ENCODE results near the gene TMA7.

Gene TMA7

DNA sequence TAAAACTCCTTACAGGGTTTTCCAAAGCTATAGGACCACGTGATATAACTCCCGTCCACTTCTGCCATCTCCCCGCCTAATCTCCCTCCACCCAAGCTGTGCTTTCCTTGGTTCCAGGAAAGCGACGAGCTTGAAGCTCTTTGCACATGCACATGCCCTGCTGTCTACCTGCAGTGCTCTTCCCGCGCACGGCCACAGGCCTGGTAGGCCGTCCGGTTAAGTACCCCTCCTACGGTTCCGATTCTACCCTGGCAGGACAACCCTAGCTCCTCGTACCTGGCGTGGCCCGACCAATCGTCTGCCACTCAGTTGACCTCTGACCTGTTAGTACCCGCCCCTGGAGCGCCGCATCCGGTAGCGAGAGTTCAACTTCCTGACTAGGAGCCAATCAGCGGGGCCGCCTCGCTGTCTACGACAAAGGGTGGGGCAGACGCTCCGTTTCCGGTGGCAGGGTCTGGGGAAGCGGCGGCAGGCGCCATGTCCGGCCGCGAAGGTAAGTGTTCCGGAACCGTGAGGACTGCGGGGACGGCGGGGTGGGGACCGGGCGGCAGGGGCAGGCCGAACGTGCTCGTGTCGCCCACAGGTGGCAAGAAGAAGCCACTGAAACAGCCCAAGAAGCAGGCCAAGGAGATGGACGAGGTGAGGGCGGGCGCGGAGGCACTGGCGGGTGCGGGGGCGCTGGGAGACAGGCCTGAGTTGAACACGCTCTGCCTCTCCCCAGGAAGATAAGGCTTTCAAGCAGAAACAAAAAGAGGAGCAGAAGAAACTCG lies at the start of gene TMA7, which contains the start of gene CCDC51:
TMA7 (plus strand) TSS at position 438 of the 770 bp plus-strand sequence; CDS start at position 478, 40 bp downstream.
CCDC51 (minus strand) TSS at position 300 of the 770 bp plus-strand sequence. CDS start 4,991 bp downstream, outside the sequence.
- peak within 1 kb of the TSS; percentile 99 for H3K9ac ChIP-seq (ENCODE audit: insufficient read length, low read depth)
- peak; percentile 61 for TF ChIP-seq YY1 (IDR thresholded peaks at IDR 0.05; ENCODE audit: insufficient read depth, insufficient read length)
- TF ChIP-seq ZNF274 (IDR thresholded peaks at IDR 0.05; ENCODE audit: low read depth, low read length): no peak
- no peak for TF ChIP-seq SUZ12 (IDR thresholded peaks at IDR 0.05; ENCODE audit: extremely low read depth, insufficient read depth, insufficient read length)
- H3K27me3 ChIP-seq (ENCODE audit: insufficient read depth, insufficient read length): no peaks in the 10 kb centered on the region
- peaks cover 3% of the 10 kb centered on the region for H3K4me1 ChIP-seq (ENCODE audit: insufficient read depth, insufficient read length)
- H3K36me3 ChIP-seq (ENCODE audit: insufficient read depth, insufficient read length, low read length): peaks cover 50% of the 10 kb centered on the region
- peak within 1 kb of the TSS; percentile 95 for H3K4me3 ChIP-seq (ENCODE audit: insufficient read length, low read depth)
- DNase-seq (ENCODE audit: low read depth, low spot score): peak; percentile 98
- no peaks in the 10 kb centered on the region for H3K9me3 ChIP-seq (ENCODE audit: insufficient read depth, low read length)

DNA sequence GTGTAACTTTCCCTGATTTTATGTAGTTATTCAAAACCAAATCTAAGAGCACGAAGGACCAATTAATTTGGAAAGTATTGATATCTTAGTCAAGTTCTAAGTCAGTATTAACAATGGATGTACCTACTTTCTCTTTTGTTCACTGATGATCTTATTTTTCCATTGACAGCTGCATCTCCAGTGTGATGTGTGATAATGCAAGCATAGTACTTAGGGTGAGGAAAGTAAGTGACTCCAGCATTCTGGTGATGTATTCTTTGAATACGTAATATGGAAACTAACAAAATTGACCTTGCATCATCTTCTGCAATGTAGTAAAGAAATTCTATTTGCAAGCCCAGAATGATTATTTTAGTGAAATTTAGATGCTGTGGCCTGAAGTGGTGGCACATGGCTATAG lies 45.7 kb upstream of the TMA7 start:
- H3K4me3 ChIP-seq (ENCODE audit: insufficient read length, low read depth): no peak overlapping the region
- no peaks in the 10 kb centered on the region for H3K9me3 ChIP-seq (ENCODE audit: insufficient read depth, low read length)
- H3K27me3 ChIP-seq (ENCODE audit: insufficient read depth, insufficient read length): no peaks in the 10 kb centered on the region
- no peaks in the 10 kb centered on the region for H3K36me3 ChIP-seq (ENCODE audit: insufficient read depth, insufficient read length, low read length)
- TF ChIP-seq SUZ12 (IDR thresholded peaks at IDR 0.05; ENCODE audit: extremely low read depth, insufficient read depth, insufficient read length): no peak
- no peak overlapping the region for H3K9ac ChIP-seq (ENCODE audit: insufficient read length, low read depth)
- peaks cover 2% of the 10 kb centered on the region for H3K4me1 ChIP-seq (ENCODE audit: insufficient read depth, insufficient read length)
- DNase-seq (ENCODE audit: low read depth, low spot score): no peak

DNA sequence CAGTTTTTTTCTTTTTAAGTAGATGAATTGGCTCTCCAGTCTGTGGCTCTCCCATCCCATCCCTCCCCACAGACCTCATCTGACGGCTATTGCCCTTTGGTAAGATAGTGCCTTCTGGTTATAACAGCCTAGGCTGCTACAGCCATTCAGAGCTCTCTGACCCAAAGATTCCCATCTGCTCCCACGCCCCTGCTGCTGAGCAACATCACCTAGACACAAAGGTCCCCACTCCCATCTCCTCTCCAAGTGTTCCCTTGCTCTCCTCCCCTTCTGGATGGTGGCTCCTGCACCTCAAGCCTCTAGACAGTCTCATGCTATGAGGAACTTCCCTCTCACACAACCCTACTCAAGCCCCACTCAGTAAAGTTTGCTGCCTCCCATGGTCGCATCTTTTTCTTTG lies 44.3 kb upstream of the TMA7 start:
- Histone ChIP-seq H3K9me3 (ENCODE audit: insufficient read depth, low read length) (no peaks in the 10 kb centered on the region), H3K9ac (ENCODE audit: insufficient read length, low read depth) (no peak overlapping the region), H3K4me3 (ENCODE audit: insufficient read length, low read depth) (no peak overlapping the region), H3K27me3 (ENCODE audit: insufficient read depth, insufficient read length) (no peaks in the 10 kb centered on the region), H3K36me3 (ENCODE audit: insufficient read depth, insufficient read length, low read length) (peaks cover 4% of the 10 kb centered on the region), H3K4me1 (ENCODE audit: insufficient read depth, insufficient read length) (peaks cover 2% of the 10 kb centered on the region)
- no peak for TF ChIP-seq ZNF274 (IDR thresholded peaks at IDR 0.05; ENCODE audit: low read depth, low read length)
- no peak for TF ChIP-seq SUZ12 (IDR thresholded peaks at IDR 0.05; ENCODE audit: extremely low read depth, insufficient read depth, insufficient read length)
- no peak for TF ChIP-seq YY1 (IDR thresholded peaks at IDR 0.05; ENCODE audit: insufficient read depth, insufficient read length)
- no peak for DNase-seq (ENCODE audit: low read depth, low spot score)

DNA sequence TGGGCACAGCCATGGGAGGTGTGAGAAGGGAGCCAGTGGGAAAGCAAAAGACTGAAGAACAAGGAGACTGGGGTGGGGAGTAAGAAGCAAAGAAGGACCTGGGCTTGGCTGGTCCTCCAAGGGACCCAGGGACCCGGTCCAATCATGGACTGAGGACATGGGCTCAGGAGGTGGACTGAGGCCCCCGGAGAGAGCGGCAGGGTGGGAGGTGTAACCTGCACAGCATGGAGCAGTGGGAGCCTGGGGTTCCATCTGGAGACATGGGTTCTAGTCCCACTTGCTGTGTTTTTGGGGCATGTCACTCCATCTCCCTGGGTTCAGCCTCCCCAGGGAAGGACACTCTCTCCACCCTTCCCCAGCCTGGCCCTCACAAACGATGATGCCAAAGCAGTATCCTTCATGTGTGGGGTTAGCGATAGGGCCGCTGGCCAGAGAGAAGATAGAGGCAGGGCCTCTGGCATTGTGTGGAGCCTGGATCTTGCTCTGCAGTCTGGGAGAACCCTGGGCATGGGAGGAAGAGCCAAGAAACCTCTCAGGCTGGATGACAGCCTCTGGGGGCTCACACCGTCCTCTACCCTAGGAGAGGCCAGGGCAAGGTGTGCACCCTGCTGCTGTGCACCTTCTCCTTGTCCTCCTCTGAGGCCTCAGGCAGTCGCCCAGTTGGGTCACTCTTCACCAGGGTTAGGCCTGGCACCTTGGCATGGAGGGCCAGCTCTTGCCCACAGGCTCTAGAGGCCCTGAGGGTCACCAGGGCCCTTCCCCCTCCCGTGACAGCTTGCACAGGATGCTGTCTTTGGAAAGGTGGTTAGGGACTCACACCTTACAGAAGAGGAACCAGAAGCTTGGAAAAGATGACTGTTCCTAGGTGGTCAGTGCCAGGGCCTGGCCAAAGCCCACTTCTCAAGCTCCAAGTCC lies 42.0 kb upstream of the TMA7 start:
- peaks cover 2% of the 10 kb centered on the region for H3K4me1 ChIP-seq (ENCODE audit: insufficient read depth, insufficient read length)
- H3K4me3 ChIP-seq (ENCODE audit: insufficient read length, low read depth): no peak overlapping the region
- DNase-seq (ENCODE audit: low read depth, low spot score): no peak
- no peak overlapping the region for H3K9ac ChIP-seq (ENCODE audit: insufficient read length, low read depth)
- H3K9me3 ChIP-seq (ENCODE audit: insufficient read depth, low read length): no peaks in the 10 kb centered on the region
- no peaks in the 10 kb centered on the region for H3K27me3 ChIP-seq (ENCODE audit: insufficient read depth, insufficient read length)
- peaks cover 21% of the 10 kb centered on the region for H3K36me3 ChIP-seq (ENCODE audit: insufficient read depth, insufficient read length, low read length)
- TF ChIP-seq SUZ12 (IDR thresholded peaks at IDR 0.05; ENCODE audit: extremely low read depth, insufficient read depth, insufficient read length) (no peak), ZNF274 (IDR thresholded peaks at IDR 0.05; ENCODE audit: low read depth, low read length) (no peak), YY1 (IDR thresholded peaks at IDR 0.05; ENCODE audit: insufficient read depth, insufficient read length) (no peak)

DNA sequence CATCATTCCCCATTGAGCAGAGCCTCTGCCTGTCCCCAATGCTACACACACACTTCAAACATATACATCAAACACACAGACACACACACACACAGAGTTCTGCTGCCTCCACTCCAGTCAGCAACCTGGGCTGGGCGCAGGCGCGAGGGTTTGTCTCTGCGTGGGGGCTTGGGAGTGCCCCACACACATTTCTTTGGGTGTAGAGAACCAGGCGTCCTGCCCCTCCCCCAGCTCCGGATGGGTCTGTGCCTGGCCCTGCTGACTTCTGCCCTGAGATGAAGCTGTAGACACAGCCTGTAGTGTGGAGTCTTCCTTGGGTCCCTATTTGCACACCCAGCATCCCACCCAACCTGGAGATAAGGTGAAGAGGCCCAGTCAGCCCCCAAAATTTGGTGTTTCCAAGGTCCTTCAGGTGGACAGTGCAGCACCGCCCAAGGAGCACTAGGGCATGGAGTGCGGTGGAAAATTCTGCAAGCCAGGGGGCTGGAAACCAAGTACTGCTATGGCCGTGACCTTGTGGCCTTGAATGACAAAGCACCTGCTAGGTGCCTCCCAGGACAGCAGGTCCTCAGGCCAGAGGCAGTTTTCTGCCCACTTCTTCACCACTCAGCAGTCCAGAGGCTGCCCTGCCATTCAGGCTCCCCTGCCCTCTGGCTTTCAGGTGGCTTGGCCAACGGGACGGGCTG lies 41.2 kb upstream of the TMA7 start:
- H3K27me3 ChIP-seq (ENCODE audit: insufficient read depth, insufficient read length): no peaks in the 10 kb centered on the region
- no peak for DNase-seq (ENCODE audit: low read depth, low spot score)
- no peak overlapping the region for H3K9ac ChIP-seq (ENCODE audit: insufficient read length, low read depth)
- no peaks in the 10 kb centered on the region for H3K9me3 ChIP-seq (ENCODE audit: insufficient read depth, low read length)
- H3K4me3 ChIP-seq (ENCODE audit: insufficient read length, low read depth): no peak overlapping the region
- H3K4me1 ChIP-seq (ENCODE audit: insufficient read depth, insufficient read length): peaks cover 2% of the 10 kb centered on the region
- TF ChIP-seq SUZ12 (IDR thresholded peaks at IDR 0.05; ENCODE audit: extremely low read depth, insufficient read depth, insufficient read length) (no peak), ZNF274 (IDR thresholded peaks at IDR 0.05; ENCODE audit: low read depth, low read length) (no peak), YY1 (IDR thresholded peaks at IDR 0.05; ENCODE audit: insufficient read depth, insufficient read length) (no peak)
- H3K36me3 ChIP-seq (ENCODE audit: insufficient read depth, insufficient read length, low read length): peaks cover 29% of the 10 kb centered on the region

DNA sequence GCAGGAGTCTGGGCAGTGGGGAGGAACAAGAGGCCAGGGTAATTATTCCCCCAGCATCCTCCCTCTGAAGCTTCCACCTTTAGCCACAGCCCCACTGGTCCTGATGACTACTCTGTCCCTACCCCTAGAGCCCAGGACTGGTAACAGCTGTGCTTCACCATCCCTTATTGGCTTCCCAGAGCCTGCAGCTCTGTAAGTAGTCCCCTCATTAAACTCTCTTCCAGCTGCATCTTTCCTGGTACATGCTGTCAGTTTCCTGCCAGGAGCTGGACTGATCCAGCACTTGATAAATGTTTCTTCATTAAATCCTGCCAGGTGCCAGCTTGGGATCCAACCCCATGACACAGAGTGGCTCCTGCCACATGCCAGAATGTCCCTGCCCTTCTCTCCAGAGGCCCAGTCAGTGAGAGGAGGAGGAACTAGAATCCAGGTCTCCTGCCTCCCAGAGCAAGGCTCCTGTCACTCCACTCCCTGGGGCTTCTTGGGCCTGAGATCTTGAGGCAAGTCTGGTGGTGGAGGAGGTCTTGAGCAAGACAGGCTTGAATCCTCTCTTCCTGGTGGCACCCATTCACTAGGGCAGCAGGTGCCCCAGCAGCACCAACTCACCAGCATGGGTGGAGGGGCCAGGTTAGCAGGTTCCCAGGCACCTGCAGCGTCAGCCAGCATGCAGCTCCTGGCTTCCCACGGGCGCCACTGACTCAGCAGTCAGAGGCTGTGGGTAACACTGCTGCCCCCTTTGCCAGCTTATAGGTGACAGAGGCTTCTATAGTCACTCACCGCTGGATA lies 40.5 kb upstream of the TMA7 start:
- Histone ChIP-seq H3K27me3 (ENCODE audit: insufficient read depth, insufficient read length) (no peaks in the 10 kb centered on the region), H3K9me3 (ENCODE audit: insufficient read depth, low read length) (no peaks in the 10 kb centered on the region), H3K4me1 (ENCODE audit: insufficient read depth, insufficient read length) (peaks cover 2% of the 10 kb centered on the region), H3K9ac (ENCODE audit: insufficient read length, low read depth) (no peak overlapping the region), H3K36me3 (ENCODE audit: insufficient read depth, insufficient read length, low read length) (peaks cover 36% of the 10 kb centered on the region), H3K4me3 (ENCODE audit: insufficient read length, low read depth) (no peak overlapping the region)
- DNase-seq (ENCODE audit: low read depth, low spot score): no peak
- TF ChIP-seq ZNF274 (IDR thresholded peaks at IDR 0.05; ENCODE audit: low read depth, low read length) (no peak), YY1 (IDR thresholded peaks at IDR 0.05; ENCODE audit: insufficient read depth, insufficient read length) (no peak), SUZ12 (IDR thresholded peaks at IDR 0.05; ENCODE audit: extremely low read depth, insufficient read depth, insufficient read length) (no peak)
